Hematopoietic multipotent progenitor cell treated with erythropoietin and hydrocortisone succinate and interleukin-3 and kit ligand, for 8 days (in vitro differentiated cells): ENCODE measurements around the gene ABCF2.

ENCODE experiments used
- DNase-seq: peaks from one replicate; pipeline ENCODE4 v3.0.0-alpha.2; 2015

Gene ABCF2

GRCh38 chr7:151168003-151168786, 58.8 kb downstream of the ABCF2 start:
- DNase-seq: peak; percentile 41

GRCh38 chr7:151167197-151167961, 59.6 kb downstream of the ABCF2 start, which contains the start of gene GBX1:
TSS of gene GBX1 (minus strand) at chr7:151167694. CDS start at chr7:151167548, 146 bp downstream.
- no peak for DNase-seq

DNA sequence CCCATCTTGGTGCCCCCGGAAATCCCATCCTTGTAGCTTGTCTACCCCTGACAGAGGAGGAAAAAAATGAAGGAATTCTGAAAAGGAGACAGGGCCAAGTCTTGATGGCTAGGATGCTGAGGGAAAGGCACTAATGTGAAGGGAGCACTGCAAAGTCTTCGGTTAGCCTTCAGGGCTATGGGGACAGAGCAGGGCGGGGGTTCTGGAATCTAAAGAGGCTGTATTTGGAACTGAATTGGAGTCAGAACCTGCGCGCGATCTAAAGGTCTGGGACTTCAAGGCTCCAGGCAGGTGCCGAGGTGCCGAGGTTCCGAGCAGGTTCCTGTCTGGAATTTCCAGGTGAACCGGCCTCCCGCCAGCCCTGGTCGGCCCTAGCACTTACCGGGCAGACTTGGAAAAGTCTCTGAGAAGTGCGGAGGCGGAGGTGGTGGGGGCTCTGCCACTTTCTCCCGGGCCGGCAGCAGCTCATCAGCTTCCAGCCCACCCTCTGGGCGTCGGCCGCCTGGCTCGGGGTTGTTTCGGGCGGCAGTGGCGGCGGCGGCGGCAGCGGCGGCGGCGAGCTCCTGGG, 60.3 kb downstream of the ABCF2 start:
- no peak for DNase-seq
